A549 (cell line): ENCODE measurements around the gene TFPT. TPM values are rescaled to one million over a fixed set of nuclear protein-coding genes. Genes with fewer than 3 reads are reported as not detected.

Experiments used
- ATAC-seq, 2 experiments: fragments of 200-7000 bp in 1 of 2; fragments of >200 bp in 1 of 2; cut with Nextera tagmentation in 1 of 2; cut with Tn5 transposase in 1 of 2; 3 replicates each; pipeline versions ENCODE4 v1.8.0 to v1.9.1; 2018 to 2020; ENCODE audit warnings: mild to moderate bottlenecking in 1 of 2, moderate library complexity in 1 of 2
- CTCF ChIA-PET: fragments of 300-600 bp; sonication (Branson Sonifier 250); formaldehyde crosslinking; extraction: SDS; loops from one replicate; lab custom pipeline; 2021; ENCODE audit warnings: antibody characterized with exemption, inconsistent platforms; lab: Yijun Ruan, JAX
- POLR2A ChIA-PET: fragments of 350-600 bp; formaldehyde crosslinking; extraction: SDS; loops from one replicate; lab custom pipeline; 2021; ENCODE audit warnings: antibody characterized with exemption, inconsistent platforms; lab: Yijun Ruan, JAX
- DNase-seq, 2 experiments: peaks; one replicate each; pipeline versions ENCODE4 v3.0.0 to v3.0.0-alpha.2; 2011 to 2016; ENCODE audit warnings: low read depth in 1 of 2, low spot score in 1 of 2
- FAIRE-seq: peaks from 2 replicates; lab custom pipeline; 2011; peaks lifted over from hg19 to GRCh38; lab: Jason Lieb, UNC
- H3K27ac ChIP-seq, 2 experiments: fragments of >200 bp; sonication (Bioruptor Twin); formaldehyde crosslinking; 3 replicates each; pipeline ENCODE4 v1.5.1; 2016 to 2017
- H3K4me1 ChIP-seq: fragments of >200 bp; sonication (Bioruptor Twin); formaldehyde crosslinking; 3 replicates; pipeline ENCODE4 v1.6.1; 2016
- H3K4me2 ChIP-seq: fragments of >200 bp; sonication (Bioruptor Twin); formaldehyde crosslinking; 3 replicates; pipeline ENCODE4 v1.6.1; 2016
- H3K4me3 ChIP-seq: fragments of >200 bp; sonication (Bioruptor Twin); formaldehyde crosslinking; 3 replicates; pipeline ENCODE4 v1.5.1; 2016
- H3K9me3 ChIP-seq: fragments of >200 bp; sonication (Bioruptor Twin); formaldehyde crosslinking; 3 replicates; pipeline ENCODE4 v1.6.1; 2016
- CBX2 ChIP-seq: fragments of 200-600 bp; sonication (generic); IDR thresholded peaks from 2 replicates; pipeline ENCODE4 v1.6.1; 2016; ENCODE audit warnings: low read depth, mild to moderate bottlenecking, borderline replicate concordance
- CEBPB ChIP-seq, 2 experiments: fragments of >200 bp in 1 of 2; sonication (Bioruptor Twin) in 1 of 2; formaldehyde crosslinking in 1 of 2; IDR thresholded peaks; 2 replicates each; pipeline ENCODE4 v1.6.1; 2012 to 2016
- GATA3 ChIP-seq: IDR thresholded peaks from 2 replicates; pipeline ENCODE4 v1.6.1; 2012; ENCODE audit warnings: borderline replicate concordance
- HDAC2 ChIP-seq: fragments of 200-600 bp; sonication (generic); IDR thresholded peaks from 2 replicates; pipeline ENCODE4 v1.6.1; 2016
- JUNB ChIP-seq: fragments of >200 bp; sonication (Bioruptor Twin); formaldehyde crosslinking; IDR thresholded peaks from 2 replicates; pipeline ENCODE4 v1.6.1; 2016
- MAZ ChIP-seq: fragments of 150-350 bp; IDR thresholded peaks from 2 replicates; pipeline ENCODE4 v1.6.1; 2014; ENCODE audit warnings: antibody characterized with exemption, low read depth, low read length, borderline replicate concordance
- NFE2L2 ChIP-seq: fragments of 150-350 bp; conservative IDR thresholded peaks from 2 replicates; pipeline ENCODE4 v1.6.1; 2014; ENCODE audit warnings: low read length
- NR3C1 ChIP-seq: fragments of >200 bp; sonication (Bioruptor Twin); formaldehyde crosslinking; IDR thresholded peaks from 3 replicates; pipeline ENCODE4 v1.6.1; 2017
- PHF8 ChIP-seq: fragments of 200-600 bp; sonication (generic); IDR thresholded peaks from 2 replicates; pipeline ENCODE4 v1.6.1; 2016; ENCODE audit warnings: low read depth, mild to moderate bottlenecking, antibody characterized with exemption, moderate library complexity, borderline replicate concordance
- RCOR1 ChIP-seq: fragments of 150-350 bp; IDR thresholded peaks from 2 replicates; pipeline ENCODE4 v1.6.1; 2014; ENCODE audit warnings: antibody characterized with exemption, low read length, low read depth
- SREBF2 ChIP-seq: fragments of 450-650 bp; IDR thresholded peaks from 2 replicates; pipeline ENCODE4 v1.6.1; 2014; ENCODE audit warnings: mild to moderate bottlenecking, moderate library complexity
- ZC3H11A ChIP-seq: fragments of 450-650 bp; IDR thresholded peaks from 2 replicates; pipeline ENCODE4 v1.6.1; 2014; ENCODE audit warnings: antibody characterized with exemption, mild to moderate bottlenecking
- WGBS: methylation state at CpG from one replicate; pipeline ENCODE4 v1.1.6; 2017; ENCODE audit errors: missing lambda C conversion rate; 5-methylcytosine and 5-hydroxymethylcytosine counted together
- polyA plus RNA-seq, 4 experiments: library from polyadenylated mRNA; depleted of rRNA in 3 of 4; stranded (reverse); fragments of >200 nt; fragmentation: RNase III in 1 of 4; extraction: RNeasy Plus Mini Kit Qiagen cat#74134 plus additional on column Dnase treatment in 1 of 4; gene quantifications; 2 replicates in 3 of 4; 3 replicates in 1 of 4; pipeline ENCODE4 v1.2.3, GENCODE V29; 2011 to 2017
- TF ChIP-seq, protein P1 (sequence below): IDR thresholded peaks from 2 replicates; pipeline ENCODE4 v1.6.1; 2012
- TF ChIP-seq, protein P2 (sequence below): IDR thresholded peaks from 2 replicates; pipeline ENCODE4 v1.6.1; 2012; ENCODE audit warnings: low read depth, borderline replicate concordance
- TF ChIP-seq, protein P3 (sequence below): fragments of >200 bp; sonication (Bioruptor Twin); formaldehyde crosslinking; IDR thresholded peaks from 3 replicates; pipeline ENCODE4 v1.6.1; 2016
- TF ChIP-seq, protein P4 (sequence below): fragments of >200 bp; sonication (Bioruptor Twin); formaldehyde crosslinking; IDR thresholded peaks from 2 replicates; pipeline ENCODE4 v1.6.1; 2016
- TF ChIP-seq, protein P5 (sequence below): fragments of 150-350 bp; IDR thresholded peaks from 2 replicates; pipeline ENCODE4 v1.6.1; 2014; ENCODE audit warnings: low read depth, mild to moderate bottlenecking, low read length

The TFPT gene
- polyA plus RNA-seq, 2 of the 4 experiments (the other 2 are of a cell fraction): 16.1 to 26.1 TPM

DNA sequence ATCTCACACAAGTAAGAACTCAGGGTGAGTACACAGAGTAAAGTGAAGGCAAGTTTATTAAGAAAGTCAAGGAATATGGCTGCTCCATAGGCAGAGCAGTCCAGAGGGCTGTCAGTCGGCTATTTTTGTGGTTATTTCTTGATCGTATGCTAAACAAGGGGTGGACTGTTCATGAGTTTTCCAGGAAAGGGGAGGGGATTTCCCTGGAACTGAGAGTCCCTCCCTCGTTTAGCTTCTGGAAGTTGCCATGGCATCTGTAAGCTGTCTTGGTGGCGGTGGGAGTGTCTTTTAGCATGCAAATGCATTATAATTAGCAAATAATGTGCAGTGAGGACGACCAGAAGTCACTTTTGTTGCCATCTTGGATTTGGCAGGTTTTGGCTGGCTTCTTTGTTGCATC lies 46.0 kb downstream of the TFPT start (continued):
- no peak for TF ChIP-seq PHF8
- no peak for TF ChIP-seq ZC3H11A
- TF ChIP-seq, protein P1, sequence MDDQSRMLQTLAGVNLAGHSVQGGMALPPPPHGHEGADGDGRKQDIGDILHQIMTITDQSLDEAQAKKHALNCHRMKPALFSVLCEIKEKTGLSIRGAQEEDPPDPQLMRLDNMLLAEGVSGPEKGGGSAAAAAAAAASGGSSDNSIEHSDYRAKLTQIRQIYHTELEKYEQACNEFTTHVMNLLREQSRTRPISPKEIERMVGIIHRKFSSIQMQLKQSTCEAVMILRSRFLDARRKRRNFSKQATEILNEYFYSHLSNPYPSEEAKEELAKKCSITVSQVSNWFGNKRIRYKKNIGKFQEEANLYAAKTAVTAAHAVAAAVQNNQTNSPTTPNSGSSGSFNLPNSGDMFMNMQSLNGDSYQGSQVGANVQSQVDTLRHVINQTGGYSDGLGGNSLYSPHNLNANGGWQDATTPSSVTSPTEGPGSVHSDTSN: no peak
- TF ChIP-seq RCOR1: no peak
- no peak for TF ChIP-seq GATA3
- no peak for TF ChIP-seq NFE2L2

DNA sequence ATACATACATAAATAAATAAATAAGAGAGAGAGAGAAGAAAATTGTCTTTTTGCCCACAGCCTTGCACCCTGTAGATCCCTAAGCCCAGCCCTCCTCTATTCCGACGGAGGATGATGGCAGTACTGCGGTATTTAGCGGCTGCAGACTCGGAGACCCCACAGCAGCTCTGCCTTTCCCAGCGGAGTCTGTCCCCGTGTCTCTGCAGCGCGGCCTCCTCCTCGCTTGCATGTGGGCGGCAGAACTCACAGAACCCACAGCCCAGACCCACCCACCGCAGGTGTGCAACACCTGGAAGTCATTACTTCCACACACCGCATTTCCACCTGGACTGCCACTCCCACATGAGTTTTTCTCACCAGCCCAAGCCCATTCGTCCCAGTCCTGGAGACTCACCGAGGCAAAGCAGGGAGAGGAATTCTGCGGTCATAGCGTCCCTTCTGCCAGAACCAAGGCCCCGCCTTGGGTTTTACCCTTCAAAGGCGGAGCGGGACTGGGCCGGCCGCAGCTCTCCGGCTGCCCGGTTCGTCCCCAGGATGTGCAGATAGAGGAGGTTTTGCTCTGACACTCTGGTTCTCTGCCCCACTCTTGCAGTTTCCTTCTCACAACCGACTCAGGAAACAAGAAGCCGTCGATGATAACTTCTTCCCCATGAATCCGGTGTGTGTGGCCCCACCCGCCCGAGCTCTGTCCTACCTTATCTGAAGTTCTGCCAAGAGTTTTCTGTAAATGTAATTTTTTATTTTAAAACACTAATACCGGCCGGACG lies 51.9 kb downstream of the TFPT start, which contains the start of gene VSTM1:
Gene VSTM1 (minus strand): TSS at position 548 of the 767 bp plus-strand sequence. CDS start 120 bp downstream, at position 428.
- ChIA-PET CTCF (no interaction called here), POLR2A (no interaction called here)
- WGBS: 77% methylated on average over 34 of the region's 34 CpGs
- Histone ChIP-seq H3K4me1 (no peaks in the 10 kb centered on the region), H3K9me3 (no peaks in the 10 kb centered on the region), H3K4me2 (no peak within 1 kb of the TSS), H3K4me3 (no peak within 1 kb of the TSS), H3K27ac (no peak within 1 kb of the TSS)
- DNase-seq: no peak
- TF ChIP-seq RCOR1: no peak
- TF ChIP-seq MAZ: no peak
- TF ChIP-seq NFE2L2: no peak
- TF ChIP-seq, protein P2, sequence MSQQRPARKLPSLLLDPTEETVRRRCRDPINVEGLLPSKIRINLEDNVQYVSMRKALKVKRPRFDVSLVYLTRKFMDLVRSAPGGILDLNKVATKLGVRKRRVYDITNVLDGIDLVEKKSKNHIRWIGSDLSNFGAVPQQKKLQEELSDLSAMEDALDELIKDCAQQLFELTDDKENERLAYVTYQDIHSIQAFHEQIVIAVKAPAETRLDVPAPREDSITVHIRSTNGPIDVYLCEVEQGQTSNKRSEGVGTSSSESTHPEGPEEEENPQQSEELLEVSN: no peak
- TF ChIP-seq GATA3: no peak
- TF ChIP-seq, protein P3, sequence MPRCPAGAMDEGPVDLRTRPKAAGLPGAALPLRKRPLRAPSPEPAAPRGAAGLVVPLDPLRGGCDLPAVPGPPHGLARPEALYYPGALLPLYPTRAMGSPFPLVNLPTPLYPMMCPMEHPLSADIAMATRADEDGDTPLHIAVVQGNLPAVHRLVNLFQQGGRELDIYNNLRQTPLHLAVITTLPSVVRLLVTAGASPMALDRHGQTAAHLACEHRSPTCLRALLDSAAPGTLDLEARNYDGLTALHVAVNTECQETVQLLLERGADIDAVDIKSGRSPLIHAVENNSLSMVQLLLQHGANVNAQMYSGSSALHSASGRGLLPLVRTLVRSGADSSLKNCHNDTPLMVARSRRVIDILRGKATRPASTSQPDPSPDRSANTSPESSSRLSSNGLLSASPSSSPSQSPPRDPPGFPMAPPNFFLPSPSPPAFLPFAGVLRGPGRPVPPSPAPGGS: no peak
- TF ChIP-seq SREBF2: no peak
- TF ChIP-seq HDAC2: no peak
- no peak for TF ChIP-seq NR3C1
- TF ChIP-seq JUNB: no peak
- TF ChIP-seq CEBPB (IDR thresholded peaks at IDR 0.05): no peak
- no peak for TF ChIP-seq CBX2
- TF ChIP-seq, protein P4, sequence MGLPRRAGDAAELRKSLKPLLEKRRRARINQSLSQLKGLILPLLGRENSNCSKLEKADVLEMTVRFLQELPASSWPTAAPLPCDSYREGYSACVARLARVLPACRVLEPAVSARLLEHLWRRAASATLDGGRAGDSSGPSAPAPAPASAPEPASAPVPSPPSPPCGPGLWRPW: no peak
- FAIRE-seq: no peak
- ATAC-seq: peak in 1 of 2 experiments; percentile 13; a peak in 1 of 6 replicates

DNA sequence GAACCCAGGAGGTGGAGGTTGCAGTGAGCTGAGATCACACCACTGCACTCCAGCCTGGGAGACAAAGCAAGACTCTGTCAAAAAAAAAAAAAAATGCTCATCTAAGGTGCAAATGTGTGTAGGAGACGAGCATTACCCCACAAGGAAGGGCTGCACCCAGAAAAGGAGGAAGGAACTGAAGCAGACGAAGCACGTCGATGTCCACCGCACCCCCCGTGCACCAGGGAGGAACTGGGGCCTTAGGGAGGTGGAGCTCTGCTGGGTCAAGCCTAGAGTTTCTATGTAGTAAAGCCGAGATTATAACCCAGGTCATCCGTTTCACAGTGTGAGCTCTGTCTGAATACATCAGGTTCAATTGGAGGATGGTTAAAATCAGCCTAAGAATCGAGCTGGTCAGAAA lies 52.8 kb downstream of the TFPT start:
- no peak for ATAC-seq
- no peak overlapping the region for H3K4me2 ChIP-seq
- POLR2A ChIA-PET: no interaction called here
- H3K27ac ChIP-seq: no peak overlapping the region
- no peaks in the 10 kb centered on the region for H3K9me3 ChIP-seq
- H3K4me3 ChIP-seq: no peak overlapping the region
- DNase-seq: no peak
- FAIRE-seq: no peak
- CTCF ChIA-PET: no interaction called here
- TF ChIP-seq, protein P5, sequence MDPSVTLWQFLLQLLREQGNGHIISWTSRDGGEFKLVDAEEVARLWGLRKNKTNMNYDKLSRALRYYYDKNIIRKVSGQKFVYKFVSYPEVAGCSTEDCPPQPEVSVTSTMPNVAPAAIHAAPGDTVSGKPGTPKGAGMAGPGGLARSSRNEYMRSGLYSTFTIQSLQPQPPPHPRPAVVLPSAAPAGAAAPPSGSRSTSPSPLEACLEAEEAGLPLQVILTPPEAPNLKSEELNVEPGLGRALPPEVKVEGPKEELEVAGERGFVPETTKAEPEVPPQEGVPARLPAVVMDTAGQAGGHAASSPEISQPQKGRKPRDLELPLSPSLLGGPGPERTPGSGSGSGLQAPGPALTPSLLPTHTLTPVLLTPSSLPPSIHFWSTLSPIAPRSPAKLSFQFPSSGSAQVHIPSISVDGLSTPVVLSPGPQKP: no peak
- 35% methylated on average over 9 of the region's 9 CpGs for WGBS
- H3K4me1 ChIP-seq: no peaks in the 10 kb centered on the region

Other genes with a start within 250 kb of the TFPT start
- gene MYADM, start 247.8 kb downstream of the TFPT start, polyA plus RNA-seq (2011; rRNA removed): 37.7 and 56.1 TPM in 2 replicates
- 90.4 to 103 TPM (median 90.7 TPM) in 3 replicates for gene MYADM, start 247.8 kb downstream of the TFPT start, polyA plus RNA-seq (2017; fragmentation: RNase III; extraction: RNeasy Plus Mini Kit Qiagen cat#74134 plus additional on column Dnase treatment)
- 0.61 and 0.79 TPM in 2 replicates for gene PRKCG, start 233.5 kb downstream of the TFPT start, polyA plus RNA-seq (2011; rRNA removed)
- gene PRKCG, start 233.5 kb downstream of the TFPT start, polyA plus RNA-seq (2017; fragmentation: RNase III; extraction: RNeasy Plus Mini Kit Qiagen cat#74134 plus additional on column Dnase treatment): 0.81 to 0.96 TPM (median 0.81 TPM) in 3 replicates
- 11.5 and 12.8 TPM in 2 replicates for gene CACNG7, start 206.4 kb downstream of the TFPT start, polyA plus RNA-seq (2011; rRNA removed)
- 6.3 to 7.6 TPM (median 6.8 TPM) in 3 replicates for gene CACNG7, start 206.4 kb downstream of the TFPT start, polyA plus RNA-seq (2017; fragmentation: RNase III; extraction: RNeasy Plus Mini Kit Qiagen cat#74134 plus additional on column Dnase treatment)
- 1.1 and 1.5 TPM in 2 replicates for gene CACNG8, start 152.7 kb downstream of the TFPT start, polyA plus RNA-seq (2011; rRNA removed)
- 4.6 to 6.9 TPM (median 5.8 TPM) in 3 replicates for gene CACNG8, start 152.7 kb downstream of the TFPT start, polyA plus RNA-seq (2017; fragmentation: RNase III; extraction: RNeasy Plus Mini Kit Qiagen cat#74134 plus additional on column Dnase treatment)
- 15.6 and 16.2 TPM in 2 replicates for gene CACNG6, start 124.0 kb downstream of the TFPT start, polyA plus RNA-seq (2011; rRNA removed)
- gene CACNG6, start 124.0 kb downstream of the TFPT start, polyA plus RNA-seq (2017; fragmentation: RNase III; extraction: RNeasy Plus Mini Kit Qiagen cat#74134 plus additional on column Dnase treatment): 4.4 to 8.2 TPM (median 7.3 TPM) in 3 replicates
- gene VSTM1, start 51.8 kb downstream of the TFPT start, polyA plus RNA-seq (2011; rRNA removed): 0.25 and 0.28 TPM in 2 replicates
- gene VSTM1, start 51.8 kb downstream of the TFPT start, polyA plus RNA-seq (2017; fragmentation: RNase III; extraction: RNeasy Plus Mini Kit Qiagen cat#74134 plus additional on column Dnase treatment): 0.50 to 0.94 TPM (median 0.53 TPM) in 3 replicates
- not detected in 2 replicates for gene TARM1, start 34.3 kb downstream of the TFPT start, polyA plus RNA-seq (2011; rRNA removed)
- gene TARM1, start 34.3 kb downstream of the TFPT start, polyA plus RNA-seq (2017; fragmentation: RNase III; extraction: RNeasy Plus Mini Kit Qiagen cat#74134 plus additional on column Dnase treatment): not detected in 3 replicates
- 0.26 and 0.33 TPM in 2 replicates for gene OSCAR, start 14.9 kb downstream of the TFPT start, polyA plus RNA-seq (2011; rRNA removed)
- gene OSCAR, start 14.9 kb downstream of the TFPT start, polyA plus RNA-seq (2017; fragmentation: RNase III; extraction: RNeasy Plus Mini Kit Qiagen cat#74134 plus additional on column Dnase treatment): 0.28 to 0.63 TPM (median 0.31 TPM) in 3 replicates
- gene NDUFA3, start 12.8 kb downstream of the TFPT start, polyA plus RNA-seq (2011; rRNA removed): 36.5 and 43.5 TPM in 2 replicates
- gene NDUFA3, start 12.8 kb downstream of the TFPT start, polyA plus RNA-seq (2017; fragmentation: RNase III; extraction: RNeasy Plus Mini Kit Qiagen cat#74134 plus additional on column Dnase treatment): 188 to 198 TPM (median 190 TPM) in 3 replicates
- 66.9 and 69.8 TPM in 2 replicates for gene PRPF31, start 97 bp upstream of the TFPT start, polyA plus RNA-seq (2011; rRNA removed)
- 164 to 169 TPM (median 164 TPM) in 3 replicates for gene PRPF31, start 97 bp upstream of the TFPT start, polyA plus RNA-seq (2017; fragmentation: RNase III; extraction: RNeasy Plus Mini Kit Qiagen cat#74134 plus additional on column Dnase treatment)
- gene CNOT3, start 22.1 kb upstream of the TFPT start, polyA plus RNA-seq (2011; rRNA removed): 24.9 and 28.3 TPM in 2 replicates
- 59.2 to 62.6 TPM (median 62.4 TPM) in 3 replicates for gene CNOT3, start 22.1 kb upstream of the TFPT start, polyA plus RNA-seq (2017; fragmentation: RNase III; extraction: RNeasy Plus Mini Kit Qiagen cat#74134 plus additional on column Dnase treatment)
- gene LENG1, start 44.1 kb upstream of the TFPT start, polyA plus RNA-seq (2011; rRNA removed): 6.8 and 13.3 TPM in 2 replicates
- 11.1 to 13.9 TPM (median 13.8 TPM) in 3 replicates for gene LENG1, start 44.1 kb upstream of the TFPT start, polyA plus RNA-seq (2017; fragmentation: RNase III; extraction: RNeasy Plus Mini Kit Qiagen cat#74134 plus additional on column Dnase treatment)
- gene TMC4, start 57.5 kb upstream of the TFPT start, polyA plus RNA-seq (2011; rRNA removed): 0.61 and 0.84 TPM in 2 replicates
- gene TMC4, start 57.5 kb upstream of the TFPT start, polyA plus RNA-seq (2017; fragmentation: RNase III; extraction: RNeasy Plus Mini Kit Qiagen cat#74134 plus additional on column Dnase treatment): 0.85 to 1.5 TPM (median 1.2 TPM) in 3 replicates
- 42.1 and 52.4 TPM in 2 replicates for gene MBOAT7, start 73.9 kb upstream of the TFPT start, polyA plus RNA-seq (2011; rRNA removed)
- 129 to 142 TPM (median 133 TPM) in 3 replicates for gene MBOAT7, start 73.9 kb upstream of the TFPT start, polyA plus RNA-seq (2017; fragmentation: RNase III; extraction: RNeasy Plus Mini Kit Qiagen cat#74134 plus additional on column Dnase treatment)
- gene TSEN34, start 75.7 kb upstream of the TFPT start, polyA plus RNA-seq (2011; rRNA removed): 53.4 and 61.1 TPM in 2 replicates
- 79.0 to 90.9 TPM (median 87.7 TPM) in 3 replicates for gene TSEN34, start 75.7 kb upstream of the TFPT start, polyA plus RNA-seq (2017; fragmentation: RNase III; extraction: RNeasy Plus Mini Kit Qiagen cat#74134 plus additional on column Dnase treatment)
- gene RPS9, start 85.2 kb upstream of the TFPT start, polyA plus RNA-seq (2011; rRNA removed): 1,440 and 1,504 TPM in 2 replicates
- gene RPS9, start 85.2 kb upstream of the TFPT start, polyA plus RNA-seq (2017; fragmentation: RNase III; extraction: RNeasy Plus Mini Kit Qiagen cat#74134 plus additional on column Dnase treatment): 1,990 to 2,154 TPM (median 2,057 TPM) in 3 replicates
- gene LILRB3, start 107.3 kb upstream of the TFPT start, polyA plus RNA-seq (2011; rRNA removed): not detected in 2 replicates
- not detected in 3 replicates for gene LILRB3, start 107.3 kb upstream of the TFPT start, polyA plus RNA-seq (2017; fragmentation: RNase III; extraction: RNeasy Plus Mini Kit Qiagen cat#74134 plus additional on column Dnase treatment)
- not detected in 2 replicates for gene LILRA6, start 127.1 kb upstream of the TFPT start, polyA plus RNA-seq (2011; rRNA removed)
- not detected in 3 replicates for gene LILRA6, start 127.1 kb upstream of the TFPT start, polyA plus RNA-seq (2017; fragmentation: RNase III; extraction: RNeasy Plus Mini Kit Qiagen cat#74134 plus additional on column Dnase treatment)
- gene LILRB5, start 141.6 kb upstream of the TFPT start, polyA plus RNA-seq (2011; rRNA removed): not detected in 2 replicates
- not detected in 3 replicates for gene LILRB5, start 141.6 kb upstream of the TFPT start, polyA plus RNA-seq (2017; fragmentation: RNase III; extraction: RNeasy Plus Mini Kit Qiagen cat#74134 plus additional on column Dnase treatment)
- not detected in 2 replicates for gene LILRB2, start 165.5 kb upstream of the TFPT start, polyA plus RNA-seq (2011; rRNA removed)
- gene LILRB2, start 165.5 kb upstream of the TFPT start, polyA plus RNA-seq (2017; fragmentation: RNase III; extraction: RNeasy Plus Mini Kit Qiagen cat#74134 plus additional on column Dnase treatment): not detected in 3 replicates
- not detected in 2 replicates for gene LILRA5, start 197.5 kb upstream of the TFPT start, polyA plus RNA-seq (2011; rRNA removed)
- not detected in 3 replicates for gene LILRA5, start 197.5 kb upstream of the TFPT start, polyA plus RNA-seq (2017; fragmentation: RNase III; extraction: RNeasy Plus Mini Kit Qiagen cat#74134 plus additional on column Dnase treatment)
- not detected in 2 replicates for gene LILRA4, start 223.5 kb upstream of the TFPT start, polyA plus RNA-seq (2011; rRNA removed)
- not detected in 3 replicates for gene LILRA4, start 223.5 kb upstream of the TFPT start, polyA plus RNA-seq (2017; fragmentation: RNase III; extraction: RNeasy Plus Mini Kit Qiagen cat#74134 plus additional on column Dnase treatment)
- gene LAIR1, start 249.3 kb upstream of the TFPT start, polyA plus RNA-seq (2011; rRNA removed): not detected in 2 replicates
- not detected in 3 replicates for gene LAIR1, start 249.3 kb upstream of the TFPT start, polyA plus RNA-seq (2017; fragmentation: RNase III; extraction: RNeasy Plus Mini Kit Qiagen cat#74134 plus additional on column Dnase treatment)